AG10803 (cell line): ENCODE results near the gene INSL4.

Source experiments
- DNase-seq: peaks from one replicate; pipeline ENCODE4 v3.0.0; 2010; ENCODE audit warnings: low read depth
- H3K4me3 ChIP-seq: 2 replicates; pipeline ENCODE4 v1.5.1; 2011; ENCODE audit warnings: mild to moderate bottlenecking, low read length, control low read depth
- TF ChIP-seq, protein P1 (sequence below): conservative IDR thresholded peaks from 2 replicates; pipeline ENCODE4 v1.5.1; 2011; ENCODE audit warnings: mild to moderate bottlenecking, low read length, control low read depth, inconsistent platforms

INSL4 gene

DNA sequence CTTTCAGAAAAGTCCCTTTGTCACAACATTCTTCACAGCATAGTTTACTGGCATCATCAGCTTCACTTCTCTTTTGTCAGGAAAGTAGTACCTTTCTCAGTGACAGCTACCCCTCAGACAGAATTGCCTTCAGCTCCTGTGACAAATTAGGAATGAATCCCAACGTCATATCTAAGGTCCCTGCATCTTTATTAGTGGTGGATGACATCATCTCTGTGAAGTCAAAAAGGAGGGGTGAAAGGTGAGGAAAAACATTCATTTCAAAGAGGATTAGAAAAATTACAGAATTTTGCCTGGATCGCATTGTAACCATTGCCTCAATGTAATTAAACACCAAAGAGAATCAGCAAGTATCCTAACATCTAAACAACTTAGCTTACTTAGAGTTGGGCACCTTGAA is 37.9 kb upstream of the INSL4 start:
- DNase-seq, result no peak
- TF ChIP-seq, protein P1, sequence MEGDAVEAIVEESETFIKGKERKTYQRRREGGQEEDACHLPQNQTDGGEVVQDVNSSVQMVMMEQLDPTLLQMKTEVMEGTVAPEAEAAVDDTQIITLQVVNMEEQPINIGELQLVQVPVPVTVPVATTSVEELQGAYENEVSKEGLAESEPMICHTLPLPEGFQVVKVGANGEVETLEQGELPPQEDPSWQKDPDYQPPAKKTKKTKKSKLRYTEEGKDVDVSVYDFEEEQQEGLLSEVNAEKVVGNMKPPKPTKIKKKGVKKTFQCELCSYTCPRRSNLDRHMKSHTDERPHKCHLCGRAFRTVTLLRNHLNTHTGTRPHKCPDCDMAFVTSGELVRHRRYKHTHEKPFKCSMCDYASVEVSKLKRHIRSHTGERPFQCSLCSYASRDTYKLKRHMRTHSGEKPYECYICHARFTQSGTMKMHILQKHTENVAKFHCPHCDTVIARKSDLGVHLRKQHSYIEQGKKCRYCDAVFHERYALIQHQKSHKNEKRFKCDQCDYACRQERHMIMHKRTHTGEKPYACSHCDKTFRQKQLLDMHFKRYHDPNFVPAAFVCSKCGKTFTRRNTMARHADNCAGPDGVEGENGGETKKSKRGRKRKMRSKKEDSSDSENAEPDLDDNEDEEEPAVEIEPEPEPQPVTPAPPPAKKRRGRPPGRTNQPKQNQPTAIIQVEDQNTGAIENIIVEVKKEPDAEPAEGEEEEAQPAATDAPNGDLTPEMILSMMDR, result no peak
- no peak overlapping the region for H3K4me3 ChIP-seq

DNA sequence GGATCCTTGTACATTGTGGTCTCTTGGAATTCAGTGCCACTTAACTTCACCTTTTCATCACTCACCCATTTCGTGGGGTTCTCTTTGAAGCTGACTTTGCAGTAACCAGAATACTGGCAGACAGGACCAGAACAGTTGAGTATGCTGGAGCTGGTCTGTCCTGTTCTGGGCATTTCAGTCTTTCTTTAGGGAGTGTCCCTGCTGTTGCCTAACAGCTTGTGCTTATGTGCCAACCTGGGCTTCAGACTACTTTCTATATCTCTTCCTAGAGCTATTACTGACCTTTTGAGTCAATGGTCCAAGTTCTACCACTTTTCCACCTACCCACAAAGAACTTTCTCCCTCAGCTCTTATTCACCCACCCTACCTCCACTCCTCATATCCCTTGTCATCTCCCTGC is 35.8 kb upstream of the INSL4 start:
- no peak for DNase-seq
- TF ChIP-seq, protein P1, result no peak
- no peak overlapping the region for H3K4me3 ChIP-seq

DNA sequence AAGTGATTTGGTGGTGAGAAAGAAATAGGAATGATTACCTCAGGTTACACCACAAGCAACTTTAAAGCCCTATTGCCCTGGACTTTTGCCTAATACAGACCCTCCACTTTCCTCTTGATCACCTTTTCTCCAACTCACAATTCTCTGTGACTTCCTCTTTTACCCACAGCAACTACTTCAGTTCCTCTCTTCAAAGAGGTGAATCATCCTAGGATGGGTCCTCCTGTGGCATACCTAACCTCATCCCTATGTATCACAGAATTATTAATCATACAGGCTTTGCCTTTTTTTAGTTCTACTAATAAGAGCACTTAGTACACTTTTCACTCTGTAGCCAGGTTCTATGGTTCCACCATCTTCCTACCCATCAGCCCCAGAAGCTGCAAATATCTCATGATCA is 26.1 kb upstream of the INSL4 start:
- DNase-seq, result no peak
- TF ChIP-seq, protein P1, result no peak
- no peak overlapping the region for H3K4me3 ChIP-seq

DNA sequence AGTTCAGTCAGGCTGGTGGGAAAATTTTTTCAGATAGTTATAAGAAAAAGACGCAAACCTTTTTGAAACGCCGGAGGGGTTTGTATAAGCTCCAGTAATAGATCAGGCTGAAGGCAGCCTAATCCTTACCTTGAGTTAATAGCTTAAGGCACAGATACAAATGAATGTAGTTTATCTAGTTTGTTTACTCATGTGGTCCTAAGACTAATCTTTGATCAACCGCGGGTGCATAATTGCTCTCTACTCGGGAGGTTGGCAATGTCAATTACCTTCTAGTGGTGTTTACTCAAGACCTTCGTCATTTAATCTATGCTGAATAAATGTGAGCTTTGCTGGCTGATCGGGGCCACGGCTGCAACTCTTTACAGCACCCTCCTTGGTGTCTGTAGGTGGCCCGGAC is 665 bp upstream of the INSL4 start:
- DNase-seq, result no peak
- TF ChIP-seq, protein P1, result no peak
- no peak overlapping the region for H3K4me3 ChIP-seq

DNA sequence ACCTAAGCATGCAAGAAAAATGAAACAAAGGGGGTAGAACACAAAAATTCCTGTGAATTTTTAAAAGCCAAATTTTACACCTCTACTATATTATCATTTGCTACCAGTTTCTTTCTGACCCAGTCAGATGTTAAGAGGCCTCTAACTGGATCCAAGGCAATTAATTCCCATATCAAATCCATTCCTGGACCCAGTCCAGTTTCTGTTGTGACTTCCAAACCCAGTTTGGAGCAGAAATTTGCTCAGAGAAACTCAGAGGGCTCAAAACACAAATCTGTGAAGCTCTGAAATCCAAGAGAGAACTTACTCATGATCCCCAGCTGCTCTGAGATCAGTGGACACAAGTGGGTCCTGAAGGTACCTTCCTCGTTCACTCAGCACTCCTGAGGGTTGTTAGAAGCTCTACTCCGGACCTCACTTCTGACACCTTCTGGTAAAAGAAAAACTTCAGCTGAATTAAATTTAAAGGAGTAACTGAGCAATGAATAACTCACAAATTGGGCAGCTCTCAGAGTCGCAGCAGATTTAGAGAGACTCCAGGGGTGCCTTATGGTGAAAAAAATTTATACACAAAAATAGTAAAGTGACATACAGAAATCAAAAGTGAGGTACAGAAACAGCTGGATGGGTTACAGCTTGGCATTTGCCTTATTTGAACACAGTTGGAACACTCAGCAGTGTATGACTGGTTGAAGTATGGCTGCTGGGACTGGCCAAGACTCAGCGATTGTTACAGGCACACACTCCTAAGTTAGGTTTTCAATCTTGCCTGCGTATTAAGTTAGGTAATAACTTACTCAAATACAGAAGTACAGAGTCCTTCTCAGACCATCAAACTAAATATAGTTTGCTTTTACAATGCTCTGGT is 32.4 kb downstream of the INSL4 start:
- DNase-seq, result peak; percentile 1

DNA sequence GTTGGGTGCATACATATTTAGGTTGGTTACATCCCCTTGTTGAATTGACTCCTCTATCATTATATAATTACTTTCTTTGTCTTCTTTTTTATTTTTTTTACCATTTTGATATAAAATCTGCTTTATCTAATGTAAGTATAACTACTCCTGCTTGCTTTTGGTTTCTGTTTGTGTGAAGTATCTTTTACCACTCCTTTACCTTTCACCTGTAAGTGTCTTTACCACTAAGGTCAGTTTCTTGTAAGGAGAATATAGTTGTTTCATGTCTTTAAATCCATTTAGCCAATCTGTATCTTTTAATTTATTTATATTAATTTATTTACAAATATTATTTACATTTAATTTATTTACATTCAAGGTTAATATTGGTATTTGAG is 33.0 kb downstream of the INSL4 start:
- TF ChIP-seq, protein P1, result no peak
- DNase-seq, result no peak
- H3K4me3 ChIP-seq, result no peak overlapping the region

More for the DNA sequence above, 32.4 kb downstream of the INSL4 start:
- TF ChIP-seq, protein P1, result no peak
- no peak overlapping the region for H3K4me3 ChIP-seq

DNA sequence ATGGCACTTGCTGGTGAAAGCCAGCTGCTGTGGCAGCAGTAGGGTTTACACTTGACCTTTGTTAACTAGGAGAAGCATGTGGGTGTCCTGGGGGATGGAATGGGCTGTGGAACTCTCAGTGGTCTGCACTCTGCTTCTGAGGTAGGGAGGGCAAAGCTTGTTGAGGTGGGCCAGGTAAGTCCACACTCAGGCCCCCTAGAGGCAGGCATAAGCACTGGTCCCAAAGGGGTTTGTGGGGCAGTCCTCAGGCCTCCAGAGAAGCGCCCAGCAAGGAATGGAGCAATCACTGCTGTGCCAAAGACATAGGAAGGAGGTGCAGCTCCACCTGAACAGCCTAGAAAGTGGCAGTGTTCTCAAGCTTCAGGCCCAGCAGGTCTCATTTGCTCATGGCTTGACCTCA is 34.7 kb downstream of the INSL4 start:
- TF ChIP-seq, protein P1, result no peak
- no peak overlapping the region for H3K4me3 ChIP-seq
- DNase-seq, result no peak
